K562 (cell line): ENCODE measurements around the gene MPIG6B. TPM values are rescaled to one million over a fixed set of nuclear protein-coding genes. Genes with fewer than 3 reads are reported as not detected.

Experiments used
- ETV6 ChIP-seq, 3 experiments: fragments of 150-350 bp in 1 of 3; sonication (generic) in 1 of 3; formaldehyde crosslinking in 1 of 3; IDR thresholded peaks; 2 replicates each; pipeline versions ENCODE4 v1.6.1 to v1.8.0; 2014 to 2022; ENCODE audit warnings: borderline replicate concordance in 2 of 3, low read depth in 2 of 3, antibody characterized with exemption in 1 of 3, low read length in 1 of 3, mild to moderate bottlenecking in 1 of 3, missing genetic modification reagents in 1 of 3
- FOXM1 ChIP-seq, 2 experiments: fragments of 450-650 bp in 1 of 2; sonication (generic) in 1 of 2; formaldehyde crosslinking in 1 of 2; IDR thresholded peaks; 2 replicates each; pipeline versions ENCODE4 v1.6.1 to v1.9.0; 2017 to 2022; ENCODE audit warnings: low read depth in 2 of 2, mild to moderate bottlenecking in 2 of 2, missing genetic modification reagents in 1 of 2, moderate library complexity in 1 of 2
- GMEB1 ChIP-seq: fragments of 250-450 bp; sonication (Bioruptor Pico); IDR thresholded peaks from 2 replicates; pipeline ENCODE4 v1.4.0; 2020; ENCODE audit warnings: mild to moderate bottlenecking
- JUND ChIP-seq, 2 experiments: IDR thresholded peaks; 2 replicates in 1 of 2; 3 replicates in 1 of 2; pipeline ENCODE4 v1.6.1; 2011; ENCODE audit warnings: borderline replicate concordance in 2 of 2, low read depth in 2 of 2, low read length in 2 of 2, improper control_type of control experiment in 1 of 2, missing biosample characterization in 1 of 2, missing genetic modification characterization in 1 of 2, missing genetic modification reagents in 1 of 2
- KHSRP ChIP-seq: fragments of 450-650 bp; IDR thresholded peaks from 2 replicates; pipeline ENCODE4 v1.6.1; 2017
- KLF10 ChIP-seq: fragments of 250-450 bp; sonication (Bioruptor Pico); IDR thresholded peaks from 2 replicates; pipeline ENCODE4 v1.6.1; 2021; ENCODE audit warnings: matching md5 sums
- NFYB ChIP-seq: IDR thresholded peaks from 2 replicates; pipeline ENCODE4 v1.6.1; 2011; ENCODE audit warnings: mild to moderate bottlenecking, moderate library complexity; ENCODE audit not compliant: insufficient read length; ENCODE audit errors: extremely low read depth
- NR3C1 ChIP-seq: sonication (generic); formaldehyde crosslinking; IDR thresholded peaks from 2 replicates; pipeline ENCODE4 v1.8.1; 2022; ENCODE audit warnings: missing genetic modification reagents
- NUFIP1 ChIP-seq: fragments of 450-650 bp; IDR thresholded peaks from 2 replicates; pipeline ENCODE4 v1.6.1; 2018; ENCODE audit not compliant: partially characterized antibody
- POLR2AphosphoS5 ChIP-seq: IDR thresholded peaks from 2 replicates; pipeline ENCODE4 v1.6.1; 2011; ENCODE audit warnings: mild to moderate bottlenecking, low read depth, low read length, moderate library complexity; ENCODE audit not compliant: control insufficient read depth, insufficient read depth
- SMARCE1 ChIP-seq: fragments of 450-650 bp; IDR thresholded peaks from 2 replicates; pipeline ENCODE4 v1.7.1; 2016; ENCODE audit warnings: mild to moderate bottlenecking
- SRF ChIP-seq, 2 experiments: fragments of 250-450, 450-650 bp in 1 of 2; sonication (Bioruptor Pico) in 1 of 2; sonication (generic) in 1 of 2; formaldehyde crosslinking; IDR thresholded peaks; 2 replicates each; pipeline versions ENCODE4 v1.5.0 to v1.5.1; 2020 to 2022; ENCODE audit warnings: mild to moderate bottlenecking in 1 of 2, missing genetic modification reagents in 1 of 2
- ZBTB26 ChIP-seq: fragments of 450-650 bp; formaldehyde crosslinking; IDR thresholded peaks from 2 replicates; pipeline ENCODE4 v1.4.0; 2022; ENCODE audit warnings: missing genetic modification characterization
- ZNF134 ChIP-seq: fragments of 250-450 bp; sonication (Bioruptor Pico); conservative IDR thresholded peaks from 2 replicates; pipeline ENCODE4 v1.4.0; 2020
- ZNF347 ChIP-seq: fragments of 450-650 bp; formaldehyde crosslinking; IDR thresholded peaks from 2 replicates; pipeline ENCODE4 v1.4.0; 2020; ENCODE audit warnings: low read depth, mild to moderate bottlenecking, moderate library complexity
- ZNF592 ChIP-seq: fragments of 450-650 bp; IDR thresholded peaks from 2 replicates; pipeline ENCODE4 v1.6.1; 2017; ENCODE audit warnings: antibody characterized with exemption, mild to moderate bottlenecking
- ZNF79 ChIP-seq: fragments of 250-450 bp; sonication (Bioruptor Pico); IDR thresholded peaks from 2 replicates; pipeline ENCODE4 v1.4.0; 2020; ENCODE audit warnings: low read depth, mild to moderate bottlenecking, moderate library complexity
- polyA plus RNA-seq, 8 experiments: library from polyadenylated mRNA; depleted of rRNA in 4 of 8; stranded (reverse) in 5 of 8; unstranded in 3 of 8; fragments of >200 nt; fragmentation: Nextera tagmentation in 2 of 8; fragmentation: Illumina TruSeq in 1 of 8; extraction: Ambion mirVana in 2 of 8; extraction: Trizol in 1 of 8; gene quantifications; 2 replicates each; pipeline versions ENCODE4 v1.2.1 to v1.2.3, GENCODE V29; 2011 to 2014; ENCODE audit warnings: inconsistent platforms in 1 of 8, missing spikeins in 1 of 8
- total RNA-seq, 7 experiments: library from RNA; depleted of rRNA in 6 of 7; stranded (reverse); fragments of >200 nt in 6 of 7; fragmentation: Illumina TruSeq in 2 of 7; extraction: Trizol in 2 of 7; gene quantifications; 2 replicates each; pipeline versions ENCODE4 v1.2.1 to v1.2.3, GENCODE V29; 2011 to 2021; ENCODE audit warnings: low replicate concordance in 1 of 7

The MPIG6B gene
- total and polyA plus RNA-seq, 9 of the 15 experiments (the other 6 are each of a cell fraction or from before 2014, with no cell fraction given) = 0.11 to 1.2 (median 0.28) TPM; not detected in 1

- TF ChIP-seq NR3C1 (CRISPR knock-in tag) = no peak
- no peak for TF ChIP-seq KLF10 (CRISPR knock-in tag)
- TF ChIP-seq ETV6 (IDR thresholded peaks at IDR 0.05; ENCODE audit: borderline replicate concordance in 1 of 2, low read depth in 2 of 2, low read length in 1 of 2) = no peak
- TF ChIP-seq ETV6 (CRISPR knock-in tag; IDR thresholded peaks at IDR 0.05; ENCODE audit: borderline replicate concordance) = no peak
- TF ChIP-seq ZNF79 (CRISPR knock-in tag) = no peak
- TF ChIP-seq ZNF347 (CRISPR knock-in tag) = no peak
- TF ChIP-seq KHSRP = no peak
- TF ChIP-seq ZBTB26 (CRISPR knock-in tag) = no peak
- TF ChIP-seq ZNF134 (CRISPR knock-in tag) = no peak
- no peak; the same call in 1 of the 2 replicates for TF ChIP-seq ZNF592
- TF ChIP-seq NUFIP1 = no peak
- TF ChIP-seq SRF (CRISPR knock-in tag; IDR thresholded peaks at IDR 0.05) = 0 out of 4 replicates have a peak, but pooled peaks of 1 of the 2 experiments have one; percentile 16
- 0 out of 2 replicates have a peak, but pooled peaks have one; percentile 36 for TF ChIP-seq SMARCE1
- TF ChIP-seq FOXM1 (IDR thresholded peaks at IDR 0.05; ENCODE audit: low read depth) = 0 out of 2 replicates have a peak, but pooled peaks have one; percentile 22
- no peak for TF ChIP-seq FOXM1 (CRISPR knock-in tag; IDR thresholded peaks at IDR 0.05; ENCODE audit: low read depth)
- TF ChIP-seq NFYB = no peak
- peak; percentile 52 for TF ChIP-seq JUND (IDR thresholded peaks at IDR 0.05; ENCODE audit: borderline replicate concordance, low read depth, low read length)
- peak; percentile 34; the same call in 1 of the 3 replicates for TF ChIP-seq JUND (tag; IDR thresholded peaks at IDR 0.05; ENCODE audit: borderline replicate concordance, low read depth, low read length)
- no peak for TF ChIP-seq GMEB1 (CRISPR knock-in tag)
- no peak for TF ChIP-seq POLR2AphosphoS5
Measured at GRCh38 chr6:31750411-31751022, 27.3 kb downstream of the MPIG6B start (continued).
